Astrocyte of the spinal cord (primary cell): ENCODE data around the gene MXD4.

Experiments
- DNase-seq: peaks from one replicate; pipeline ENCODE4 v3.0.0; 2011; ENCODE audit warnings: low read depth, low spot score
- H3K4me3 ChIP-seq: 2 replicates; pipeline ENCODE4 v1.5.1; 2011; ENCODE audit warnings: low read depth, mild to moderate bottlenecking, low read length, moderate library complexity
- CTCF ChIP-seq: IDR thresholded peaks from 2 replicates; pipeline ENCODE4 v1.5.1; 2012; ENCODE audit warnings: low read depth, mild to moderate bottlenecking, low read length, inconsistent platforms
- in situ Hi-C: cut with HindIII; loops from 2 replicates; pipeline ENCODE4 v1.10.0; 2017; ENCODE audit warnings: low sequenced_read_pairs

MXD4 gene

GRCh38 chr4:2291705-2292645, 30.1 kb upstream of the MXD4 start:
- TF ChIP-seq CTCF: no peak
- no peak for DNase-seq
- in situ Hi-C loops: no loop called here
- H3K4me3 ChIP-seq: no peak overlapping the region

- in situ Hi-C loops: no loop called here
- TF ChIP-seq CTCF: no peak
- no peak for DNase-seq
- H3K4me3 ChIP-seq: no peak overlapping the region
Observed at GRCh38 chr4:2290974-2291704, 29.2 kb upstream of the MXD4 start.

- in situ Hi-C loops: no loop called here
- TF ChIP-seq CTCF: no peak
- H3K4me3 ChIP-seq: no peak overlapping the region
- DNase-seq: no peak
Observed at GRCh38 chr4:2290488-2290887, 28.6 kb upstream of the MXD4 start.

GRCh38 chr4:2289955-2290333, 28.0 kb upstream of the MXD4 start:
- no peak for TF ChIP-seq CTCF
- H3K4me3 ChIP-seq: no peak overlapping the region
- DNase-seq: no peak
- in situ Hi-C loops: no loop called here

GRCh38 chr4:2289311-2289954, 27.5 kb upstream of the MXD4 start:
- DNase-seq: no peak
- TF ChIP-seq CTCF: no peak
- H3K4me3 ChIP-seq: no peak overlapping the region
- in situ Hi-C loops: no loop called here

GRCh38 chr4:2288051-2288541, 26.2 kb upstream of the MXD4 start:
- in situ Hi-C loops: no loop called here
- DNase-seq: no peak
- no peak overlapping the region for H3K4me3 ChIP-seq
- TF ChIP-seq CTCF: no peak
